GM12878 (cell line): ENCODE data around the gene DEF6. TPM values are rescaled to one million over a fixed set of nuclear protein-coding genes. Genes with fewer than 3 reads are reported as not detected.

Source experiments
- ATAC-seq: fragments of 200-7000 bp; cut with Tn5 transposase; 3 replicates; pipeline ENCODE4 v1.9.1; 2020; ENCODE audit warnings: mild to moderate bottlenecking, moderate library complexity
- BruUV-seq: library from RNA; stranded (reverse); fragments of 400-500 nt; replicated peaks from 2 replicates; lab custom pipeline; 2021; lab: Mats Ljungman, UMichigan
- CTCF ChIA-PET: fragments of 300-600 bp; sonication (Branson Sonifier 250); formaldehyde crosslinking; extraction: SDS; loops from one replicate; lab custom pipeline; 2021; ENCODE audit warnings: inconsistent platforms; lab: Yijun Ruan, JAX
- POLR2A ChIA-PET: fragments of 350-600 bp; formaldehyde crosslinking; extraction: SDS; loops from one replicate; lab custom pipeline; 2021; ENCODE audit warnings: inconsistent platforms; lab: Charles Lee
- RAD21 ChIA-PET: fragments of 300-600 bp; sonication (Branson Sonifier 250); formaldehyde crosslinking; loops from one replicate; lab custom pipeline; 2023; ENCODE audit warnings: antibody characterized with exemption; ENCODE audit not compliant: unreplicated experiment; lab: Charles Lee
- SMC1A ChIA-PET: fragments of 300-600 bp; sonication (Branson Sonifier 250); formaldehyde crosslinking; loops from one replicate; lab custom pipeline; 2023; ENCODE audit not compliant: unreplicated experiment, uncharacterized antibody; lab: Charles Lee
- DNase-seq: peaks from one replicate; pipeline ENCODE4 v3.0.0-alpha.2; 2011; ENCODE audit warnings: low read depth, low spot score
- FAIRE-seq: peaks from 3 replicates; lab custom pipeline; 2011; peaks lifted over from hg19 to GRCh38; lab: Jason Lieb, UNC
- H2AFZ ChIP-seq: 2 replicates; pipeline ENCODE4 v1.6.0; 2011; ENCODE audit warnings: low read depth, low read length, control low read depth; ENCODE audit not compliant: control insufficient read depth
- H3K27ac ChIP-seq: 2 replicates; pipeline ENCODE4 v1.5.1; 2011; ENCODE audit warnings: control low read depth; ENCODE audit not compliant: control insufficient read depth, insufficient read depth
- H3K27me3 ChIP-seq, 2 experiments: replicated peaks in 1 of 2; 2 replicates each; pipeline versions ENCODE4 v1.6.0 to v1.6.1; 2011; ENCODE audit warnings: low read length in 1 of 2; ENCODE audit not compliant: control insufficient read depth in 2 of 2, insufficient read depth in 2 of 2
- H3K36me3 ChIP-seq, 2 experiments: 2 replicates each; pipeline ENCODE4 v1.5.1; 2011; ENCODE audit warnings: low read length in 1 of 2; ENCODE audit not compliant: control insufficient read depth in 2 of 2, insufficient read depth in 2 of 2
- H3K4me1 ChIP-seq: 2 replicates; pipeline ENCODE4 v1.6.1; 2011; ENCODE audit warnings: mild to moderate bottlenecking, low read length, moderate library complexity, mixed read lengths; ENCODE audit not compliant: control insufficient read depth, insufficient read depth
- H3K4me2 ChIP-seq: 2 replicates; pipeline ENCODE4 v1.6.0; 2011; ENCODE audit warnings: control low read depth; ENCODE audit not compliant: control insufficient read depth, insufficient read depth
- H3K4me3 ChIP-seq: fragments of 200-600 bp; sonication (generic); 2 replicates; pipeline ENCODE4 v1.5.1; 2016
- H3K79me2 ChIP-seq: 2 replicates; pipeline ENCODE4 v1.6.0; 2011; ENCODE audit warnings: low read length; ENCODE audit not compliant: control insufficient read depth, insufficient read depth
- H3K9ac ChIP-seq: 2 replicates; pipeline ENCODE4 v1.8.0; 2011; ENCODE audit warnings: low read length, control low read depth, mixed read lengths; ENCODE audit not compliant: control insufficient read depth, insufficient read depth
- H3K9me3 ChIP-seq: replicated peaks from 3 replicates; pipeline ENCODE4 v1.5.1; 2011; ENCODE audit warnings: mild to moderate bottlenecking, low read length; ENCODE audit not compliant: control insufficient read depth, insufficient read depth
- H4K20me1 ChIP-seq: 2 replicates; pipeline ENCODE4 v1.6.0; 2011; ENCODE audit not compliant: control insufficient read depth, insufficient read depth
- BCL11A ChIP-seq: IDR thresholded peaks from 2 replicates; pipeline ENCODE4 v1.6.1; 2011; ENCODE audit warnings: low read depth, low read length
- MEF2A ChIP-seq: IDR thresholded peaks from 2 replicates; pipeline ENCODE4 v1.6.1; 2011; ENCODE audit warnings: low read depth, mild to moderate bottlenecking, low read length, moderate library complexity; ENCODE audit not compliant: insufficient read depth
- RAD51 ChIP-seq: fragments of 450-650 bp; IDR thresholded peaks from 2 replicates; pipeline ENCODE4 v1.6.1; 2016; ENCODE audit warnings: moderate library complexity, mild to moderate bottlenecking, inconsistent platforms
- RUNX3 ChIP-seq: IDR thresholded peaks from 2 replicates; pipeline ENCODE4 v1.6.1; 2012; ENCODE audit warnings: low read length, inconsistent platforms
- SRF ChIP-seq, 2 experiments: IDR thresholded peaks; 2 replicates each; pipeline ENCODE4 v1.6.1; 2011; ENCODE audit warnings: low read depth in 2 of 2, low read length in 2 of 2, mild to moderate bottlenecking in 1 of 2, moderate library complexity in 1 of 2
- WGBS: methylation state at CpG from one replicate; pipeline ENCODE4 v1.1.6; 2016; ENCODE audit warnings: low lambda C conversion rate; ENCODE audit not compliant: insufficient replicate concordance, insufficient coverage; ENCODE audit errors: missing lambda C conversion rate; 5-methylcytosine and 5-hydroxymethylcytosine counted together
- in situ Hi-C: fragments of 300-500 bp; cut with MboI; formaldehyde crosslinking; loops from 9 replicates; pipeline ENCODE4 v1.14.3; 2018; ENCODE audit warnings: mixed read lengths
- intact Hi-C: fragments of 100-400 bp; cut with micrococcal nuclease; formaldehyde crosslinking; loops from one replicate; pipeline ENCODE4 v1.14.2; 2022; ENCODE audit not compliant: unreplicated experiment
- polyA plus RNA-seq, 11 experiments: library from polyadenylated mRNA; depleted of rRNA in 4 of 11; unstranded in 6 of 11; stranded (reverse) in 5 of 11; fragments of >200 nt; fragmentation: Nextera tagmentation in 4 of 11; fragmentation: Illumina TruSeq in 1 of 11; extraction: Ambion mirVana in 4 of 11; extraction: Trizol in 1 of 11; gene quantifications; 1 replicate in 1 of 11; 2 replicates in 10 of 11; pipeline versions ENCODE4 v1.2.1 to v1.2.3, GENCODE V29; 2011 to 2016; ENCODE audit warnings: inconsistent platforms in 2 of 11, missing spikeins in 2 of 11, low read depth in 1 of 11
- total RNA-seq, 4 experiments: library from RNA; depleted of rRNA in 3 of 4; stranded (reverse); fragments of >200 nt in 3 of 4; fragmentation: Illumina TruSeq in 1 of 4; extraction: Trizol in 1 of 4; gene quantifications; 2 replicates each; pipeline versions ENCODE4 v1.2.1 to v1.2.3, GENCODE V29; 2013 to 2021
- TF ChIP-seq, protein P1 (sequence below): IDR thresholded peaks from 2 replicates; pipeline ENCODE4 v1.6.1; 2011; ENCODE audit warnings: borderline replicate concordance, low read depth, mild to moderate bottlenecking, moderate library complexity, low read length; ENCODE audit not compliant: insufficient read depth, poor library complexity, severe bottlenecking

DEF6 gene
- total and polyA plus RNA-seq, 10 of the 15 experiments (the other 5 are each of a cell fraction or from before 2014, with no cell fraction given), result 3.3 to 69.5 (median 48.8) TPM

DNA sequence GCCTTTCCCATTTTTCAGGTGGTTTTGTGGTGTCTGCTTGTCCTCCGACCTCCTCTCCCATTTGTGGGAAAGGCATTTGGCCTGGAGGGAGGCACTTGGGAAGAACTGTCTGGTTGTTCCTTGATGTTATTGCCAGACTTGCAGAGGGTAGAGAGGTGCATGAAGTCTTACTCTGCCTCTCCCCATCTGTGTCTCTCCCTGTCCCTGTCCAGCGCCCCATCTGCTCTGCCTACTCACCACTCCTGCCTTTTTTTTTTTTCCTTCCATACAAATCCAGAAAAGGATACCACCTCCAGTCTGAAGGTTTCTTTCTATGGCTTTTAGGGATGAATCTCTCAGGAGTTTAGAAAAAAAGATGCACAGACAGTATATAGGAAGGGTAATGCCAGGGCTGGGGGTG is 64.6 kb downstream of the DEF6 start:
- H3K36me3 ChIP-seq, result peaks cover 0 to 9% of the 10 kb centered on the region in 2 experiments; a peak in 2 of 4 replicates
- H3K27ac ChIP-seq, result no peak overlapping the region
- no peaks in the 10 kb centered on the region for H3K27me3 ChIP-seq
- POLR2A ChIA-PET, result no interaction called here
- H3K4me3 ChIP-seq, result no peak overlapping the region
- no peaks in the 10 kb centered on the region for H3K9me3 ChIP-seq
- intact Hi-C loops, result no loop called here
- SMC1A ChIA-PET, result no interaction called here
- no peak overlapping the region for H3K9ac ChIP-seq
- H3K4me1 ChIP-seq, result peaks cover 9% of the 10 kb centered on the region; the same call in 1 of the 2 replicates
- FAIRE-seq, result no peak
- TF ChIP-seq SRF (IDR thresholded peaks at IDR 0.05; ENCODE audit: low read depth in 2 of 2, low read length in 2 of 2), result no peak
- TF ChIP-seq MEF2A, result no peak
- TF ChIP-seq RAD51, result no peak
- no peak for TF ChIP-seq RUNX3
- TF ChIP-seq BCL11A, result no peak
- TF ChIP-seq, protein P1, sequence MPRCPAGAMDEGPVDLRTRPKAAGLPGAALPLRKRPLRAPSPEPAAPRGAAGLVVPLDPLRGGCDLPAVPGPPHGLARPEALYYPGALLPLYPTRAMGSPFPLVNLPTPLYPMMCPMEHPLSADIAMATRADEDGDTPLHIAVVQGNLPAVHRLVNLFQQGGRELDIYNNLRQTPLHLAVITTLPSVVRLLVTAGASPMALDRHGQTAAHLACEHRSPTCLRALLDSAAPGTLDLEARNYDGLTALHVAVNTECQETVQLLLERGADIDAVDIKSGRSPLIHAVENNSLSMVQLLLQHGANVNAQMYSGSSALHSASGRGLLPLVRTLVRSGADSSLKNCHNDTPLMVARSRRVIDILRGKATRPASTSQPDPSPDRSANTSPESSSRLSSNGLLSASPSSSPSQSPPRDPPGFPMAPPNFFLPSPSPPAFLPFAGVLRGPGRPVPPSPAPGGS, result no peak
- TF ChIP-seq, all 136 proteins: peak for 0
- RAD21 ChIA-PET, result no interaction called here
- CTCF ChIA-PET, result interaction anchor here (0.6 kb wide), 1 partner anchor 22 kb away, joined by 3 read pairs; no protein-coding TSS in a partner anchor
- Histone ChIP-seq H4K20me1 (no peaks in the 10 kb centered on the region), H3K79me2 (peaks cover 1% of the 10 kb centered on the region), H3K4me2 (no peak overlapping the region), H2AFZ (no peak overlapping the region)
- ATAC-seq (no peak), DNase-seq (no peak)
- BruUV-seq, result no TSS peak
- in situ Hi-C loops, result no loop called here
- 88% methylated on average over 2 of the region's 2 CpGs for WGBS
